Dedifferentiated amniotic fluid mesenchymal stem cell (primary cell): ENCODE data around the gene MUTYH.
"Not testable (repeated sequence)": the region's sequence is repeated elsewhere in the genome, so short reads cannot be mapped to it uniquely, and the experiment has no call there.

Experiments used
- DNase-seq: peaks from one replicate; pipeline ENCODE4 v3.0.0-alpha.2; 2016; ENCODE audit errors: extremely low spot score

The MUTYH gene

GRCh38 chr1:45339789-45340558 lies at the start of gene MUTYH, which contains the start of gene TOE1:
Gene MUTYH, minus strand, starts transcription at chr1:45340440. Its CDS starts 5,935 bp downstream, at chr1:45334505.
Gene TOE1, plus strand, starts transcription at chr1:45340170. Its CDS starts 83 bp downstream, at chr1:45340253.
- peak; percentile 81 for DNase-seq

- no peak for DNase-seq
Measured at GRCh38 chr1:45386219-45386618, 46.0 kb upstream of the MUTYH start.

GRCh38 chr1:45385302-45385701 lies 45.1 kb upstream of the MUTYH start:
- no peak for DNase-seq

GRCh38 chr1:45384213-45384612 lies 44.0 kb upstream of the MUTYH start:
- not testable (repeated sequence) for DNase-seq

GRCh38 chr1:45383191-45383590 lies 43.0 kb upstream of the MUTYH start:
- no peak for DNase-seq

GRCh38 chr1:45381243-45381642 lies 41.0 kb upstream of the MUTYH start:
- DNase-seq: no peak

- DNase-seq: no peak
Measured at GRCh38 chr1:45380730-45381129, 40.5 kb upstream of the MUTYH start.

GRCh38 chr1:45380125-45380524 lies 39.9 kb upstream of the MUTYH start:
- DNase-seq: no peak

- DNase-seq: no peak
Measured at GRCh38 chr1:45379524-45379923, 39.3 kb upstream of the MUTYH start.

- no peak for DNase-seq
Measured at GRCh38 chr1:45378184-45378583, 37.9 kb upstream of the MUTYH start.

GRCh38 chr1:45375104-45376090 lies 35.2 kb upstream of the MUTYH start:
- DNase-seq: peak; percentile 65

GRCh38 chr1:45373573-45373972 lies 33.3 kb upstream of the MUTYH start:
- DNase-seq: no peak

- DNase-seq: no peak
Measured at GRCh38 chr1:45370575-45370974, 30.3 kb upstream of the MUTYH start.

- no peak for DNase-seq
Measured at GRCh38 chr1:45365051-45365450, 24.8 kb upstream of the MUTYH start.

- no peak for DNase-seq
Measured at GRCh38 chr1:45364294-45364693, 24.1 kb upstream of the MUTYH start.

- peak; percentile 53 for DNase-seq
Measured at GRCh38 chr1:45360981-45361380, 20.7 kb upstream of the MUTYH start.

- peak; percentile 86 for DNase-seq
Measured at GRCh38 chr1:45359882-45360513, 19.8 kb upstream of the MUTYH start.

- no peak for DNase-seq
Measured at GRCh38 chr1:45356186-45356585, 15.9 kb upstream of the MUTYH start.

- DNase-seq: no peak
Measured at GRCh38 chr1:45355683-45356082, 15.4 kb upstream of the MUTYH start.

GRCh38 chr1:45354838-45355237 lies 14.6 kb upstream of the MUTYH start:
- DNase-seq: no peak

GRCh38 chr1:45353685-45354084 lies 13.4 kb upstream of the MUTYH start:
- DNase-seq: no peak

- no peak for DNase-seq
Measured at GRCh38 chr1:45351508-45351907, 11.3 kb upstream of the MUTYH start.
